ENCODE data around the gene PROK1. TPM values are rescaled to one million over a fixed set of nuclear protein-coding genes. Genes with fewer than 3 reads are reported as not detected.

The PROK1 gene
- total and polyA plus RNA-seq, 2 of the 4 experiments (the other 2 are of a cell fraction), result not detected

- Histone ChIP-seq H3K4me2 (ENCODE audit: low read depth, low read length) (no peak overlapping the region), H3K36me3 (ENCODE audit: control insufficient read depth, insufficient read depth, low read length) (no peaks in the 10 kb centered on the region), H2AK9ac (replicated peaks; ENCODE audit: low read depth, low read length, poor library complexity) (no peak overlapping the region), H3K18ac (ENCODE audit: low read depth, low read length) (no peak overlapping the region), H3K4me3 (ENCODE audit: insufficient read depth, low read depth, low read length) (no peak overlapping the region), H3K9ac (ENCODE audit: low read depth, low read length) (no peak overlapping the region), H3K79me1 (ENCODE audit: low read depth in 1 of 2, low read length in 2 of 2) (no peaks in the 10 kb centered on the region), H4K91ac (ENCODE audit: insufficient read depth, low read depth, low read length) (no peak overlapping the region), H2AFZ (replicated peaks; ENCODE audit: low read length, poor library complexity) (no peak overlapping the region), H3K9me3 (ENCODE audit: control insufficient read depth, insufficient read depth, low read length) (no peaks in the 10 kb centered on the region), H4K8ac (ENCODE audit: low read depth in 2 of 2, low read length in 2 of 2) (no peak overlapping the region), H3K4ac (ENCODE audit: low read depth, low read length) (no peak overlapping the region), H3K14ac (replicated peaks; ENCODE audit: low read depth, low read length) (no peak overlapping the region), H3K27ac (ENCODE audit: insufficient read depth, low read length) (no peak overlapping the region), H2BK5ac (ENCODE audit: low read depth, low read length, poor library complexity, severe bottlenecking) (no peak overlapping the region), H3K27me3 (ENCODE audit: control insufficient read depth, insufficient read depth, low read length) (peaks cover 48% of the 10 kb centered on the region), H3K4me1 (ENCODE audit: control insufficient read depth, insufficient read depth, low read length) (peaks cover 2% of the 10 kb centered on the region; the same call in 1 of the 2 replicates), H2BK15ac (ENCODE audit: low read depth, low read length) (no peak overlapping the region), H4K20me1 (ENCODE audit: insufficient read depth, low read length) (no peaks in the 10 kb centered on the region), H3K9me1 (ENCODE audit: insufficient read depth, low read length) (no peaks in the 10 kb centered on the region), H2BK20ac (ENCODE audit: low read depth, low read length) (no peak overlapping the region), H3K56ac (ENCODE audit: extremely low read depth, insufficient read depth, low read length) (no peak overlapping the region), H2AK5ac (ENCODE audit: low read depth, low read length) (no peak overlapping the region), H4K5ac (ENCODE audit: low read depth, low read length) (no peak overlapping the region), H2BK120ac (ENCODE audit: low read depth, low read length) (no peak overlapping the region), H3K23ac (ENCODE audit: low read depth, low read length) (no peak overlapping the region)
- no peak for ATAC-seq (ENCODE audit: low read depth)
- no peak for DNase-seq
- dilution Hi-C loops (cut with HindIII; ENCODE audit: low sequenced_read_pairs, unreplicated experiment), result no loop called here
- TF ChIP-seq MAZ (IDR thresholded peaks at IDR 0.05; ENCODE audit: borderline replicate concordance, low read depth, low read length), result no peak
- TF ChIP-seq CTCF (conservative IDR thresholded peaks at IDR 0.05; ENCODE audit: low read depth, low read length), result no peak
- no peak for TF ChIP-seq MXI1 (IDR thresholded peaks at IDR 0.05; ENCODE audit: borderline replicate concordance, low read depth, low read length)
- TF ChIP-seq CHD1 (IDR thresholded peaks at IDR 0.05; ENCODE audit: low read depth, low read length), result no peak
- no peak for TF ChIP-seq USF2 (IDR thresholded peaks at IDR 0.05; ENCODE audit: low read depth, low read length)
- TF ChIP-seq NFE2L2 (IDR thresholded peaks at IDR 0.05; ENCODE audit: low read depth, low read length), result no peak
- TF ChIP-seq FOS (IDR thresholded peaks at IDR 0.05; ENCODE audit: low read depth, low read length), result no peak
- no peak for TF ChIP-seq RFX5 (IDR thresholded peaks at IDR 0.05; ENCODE audit: low read depth, low read length)
- TF ChIP-seq BHLHE40 (IDR thresholded peaks at IDR 0.05; ENCODE audit: low read depth, low read length), result no peak
- in situ Hi-C loops (cut with MboI; ENCODE audit: low sequenced_read_pairs), result no loop called here
- intact Hi-C loops (cut with micrococcal nuclease), result no loop called here
- CTCF ChIA-PET, result no interaction called here
- no CpG with 5 or more reads among the region's 4 CpGs for WGBS, 2 experiments (ENCODE audit: extremely low coverage in 2 of 2, insufficient read length in 1 of 2)
- no TSS peak for BruUV-seq (replicated peaks)
- POLR2A ChIA-PET (ENCODE audit: unreplicated experiment), result no interaction called here
These were observed 22.0 kb upstream of the PROK1 start for GRCh38 chr1:110428946-110429345.
